K562 (cell line): ENCODE measurements around the gene UNC13A. TPM values are rescaled to one million over a fixed set of nuclear protein-coding genes. Genes with fewer than 3 reads are reported as not detected.

Experiments
- BRD4 ChIP-seq: fragments of 200-600 bp; sonication (generic); IDR thresholded peaks from 2 replicates; pipeline ENCODE4 v1.6.1; 2017; ENCODE audit warnings: inconsistent platforms
- DPF2 ChIP-seq: fragments of 450-650 bp; IDR thresholded peaks from 2 replicates; pipeline ENCODE4 v1.6.1; 2016
- FOXP1 ChIP-seq: sonication (generic); formaldehyde crosslinking; IDR thresholded peaks from 2 replicates; pipeline ENCODE4 v1.8.0; 2022; ENCODE audit warnings: mild to moderate bottlenecking, missing genetic modification reagents
- MCM5 ChIP-seq: fragments of 450-650 bp; IDR thresholded peaks from 2 replicates; pipeline ENCODE4 v1.6.1; 2016; ENCODE audit warnings: low read depth
- NR3C1 ChIP-seq: sonication (generic); formaldehyde crosslinking; IDR thresholded peaks from 2 replicates; pipeline ENCODE4 v1.8.1; 2022; ENCODE audit warnings: missing genetic modification reagents
- POLR2G ChIP-seq: fragments of 200-400 bp; formaldehyde crosslinking; IDR thresholded peaks from 2 replicates; pipeline ENCODE4 v1.6.1; 2017; ENCODE audit warnings: low read depth, mild to moderate bottlenecking, antibody characterized with exemption, low read length, moderate library complexity
- SREBF1 ChIP-seq: fragments of 150-350 bp; IDR thresholded peaks from 2 replicates; pipeline ENCODE4 v1.6.1; 2014; ENCODE audit warnings: antibody characterized with exemption, low read depth, low read length, borderline replicate concordance
- TRIM28 ChIP-seq: fragments of 450-650 bp; IDR thresholded peaks from 2 replicates; pipeline ENCODE4 v1.6.1; 2017
- YBX1 ChIP-seq: fragments of 450-650 bp; IDR thresholded peaks from 2 replicates; pipeline ENCODE4 v1.7.1; 2016; ENCODE audit warnings: mild to moderate bottlenecking
- ZNF507 ChIP-seq: conservative IDR thresholded peaks from 2 replicates; pipeline ENCODE4 v1.6.1; 2017; ENCODE audit warnings: missing genetic modification characterization, missing compliant biosample characterization
- ZNF57 ChIP-seq: fragments of 450-650 bp; formaldehyde crosslinking; IDR thresholded peaks from 2 replicates; pipeline ENCODE4 v1.4.0; 2020; ENCODE audit warnings: mild to moderate bottlenecking, moderate library complexity
- polyA plus RNA-seq, 8 experiments: library from polyadenylated mRNA; depleted of rRNA in 4 of 8; stranded (reverse) in 5 of 8; unstranded in 3 of 8; fragments of >200 nt; fragmentation: Nextera tagmentation in 2 of 8; fragmentation: Illumina TruSeq in 1 of 8; extraction: Ambion mirVana in 2 of 8; extraction: Trizol in 1 of 8; gene quantifications; 2 replicates each; pipeline versions ENCODE4 v1.2.1 to v1.2.3, GENCODE V29; 2011 to 2014; ENCODE audit warnings: inconsistent platforms in 1 of 8, missing spikeins in 1 of 8
- total RNA-seq, 7 experiments: library from RNA; depleted of rRNA in 6 of 7; stranded (reverse); fragments of >200 nt in 6 of 7; fragmentation: Illumina TruSeq in 2 of 7; extraction: Trizol in 2 of 7; gene quantifications; 2 replicates each; pipeline versions ENCODE4 v1.2.1 to v1.2.3, GENCODE V29; 2011 to 2021; ENCODE audit warnings: low replicate concordance in 1 of 7
- TF ChIP-seq, protein P1 (sequence below): fragments of 450-650 bp; IDR thresholded peaks from 2 replicates; pipeline ENCODE4 v1.6.1; 2018; ENCODE audit warnings: mild to moderate bottlenecking, low read depth; ENCODE audit not compliant: partially characterized antibody
- TF ChIP-seq, protein P2 (sequence below): sonication (generic); formaldehyde crosslinking; IDR thresholded peaks from 2 replicates; pipeline ENCODE4 v1.8.0; 2022; ENCODE audit warnings: mild to moderate bottlenecking, missing genetic modification reagents

UNC13A gene
- total and polyA plus RNA-seq, 9 of the 15 experiments (the other 6 are each of a cell fraction or from before 2014, with no cell fraction given) = 0.03 to 1.0 (median 0.25) TPM

DNA sequence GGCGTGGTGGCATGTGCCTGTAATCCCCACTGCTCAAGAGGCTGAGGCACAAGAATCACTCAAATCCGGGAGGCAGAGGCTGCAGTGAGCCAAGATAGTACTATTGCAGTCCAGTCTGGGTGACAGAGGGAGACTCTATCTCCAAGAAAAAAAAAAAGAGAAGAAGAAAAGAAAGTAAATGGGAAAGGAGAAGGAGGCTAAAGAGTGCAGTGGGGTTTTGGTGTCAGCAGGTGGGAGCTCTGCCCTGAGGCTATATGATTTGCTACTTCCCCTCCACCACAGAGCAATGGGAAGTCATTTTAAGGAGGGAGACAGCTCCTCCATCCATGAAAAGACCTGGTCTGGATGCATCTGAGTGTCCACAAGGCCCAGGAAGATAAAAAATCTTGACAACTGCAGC is 23.1 kb downstream of the UNC13A start (continued):
- no peak for TF ChIP-seq SREBF1
- no peak for TF ChIP-seq MCM5
- TF ChIP-seq BRD4 = no peak
- no peak for TF ChIP-seq ZNF57 (CRISPR knock-in tag)
- no peak for TF ChIP-seq YBX1
- no peak for TF ChIP-seq ZNF507 (tag)
- TF ChIP-seq, protein P1, sequence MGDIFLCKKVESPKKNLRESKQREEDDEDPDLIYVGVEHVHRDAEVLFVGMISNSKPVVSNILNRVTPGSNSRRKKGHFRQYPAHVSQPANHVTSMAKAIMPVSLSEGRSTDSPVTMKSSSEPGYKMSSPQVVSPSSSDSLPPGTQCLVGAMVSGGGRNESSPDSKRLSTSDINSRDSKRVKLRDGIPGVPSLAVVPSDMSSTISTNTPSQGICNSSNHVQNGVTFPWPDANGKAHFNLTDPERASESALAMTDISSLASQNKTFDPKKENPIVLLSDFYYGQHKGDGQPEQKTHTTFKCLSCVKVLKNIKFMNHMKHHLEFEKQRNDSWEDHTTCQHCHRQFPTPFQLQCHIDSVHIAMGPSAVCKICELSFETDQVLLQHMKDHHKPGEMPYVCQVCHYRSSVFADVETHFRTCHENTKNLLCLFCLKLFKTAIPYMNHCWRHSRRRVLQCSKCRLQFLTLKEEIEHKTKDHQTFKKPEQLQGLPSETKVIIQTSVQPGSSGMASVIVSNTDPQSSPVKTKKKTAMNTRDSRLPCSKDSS = peak; percentile 45
- TF ChIP-seq POLR2G = no peak
- TF ChIP-seq DPF2 = no peak
- TF ChIP-seq FOXP1 = no peak
- TF ChIP-seq TRIM28 = peak; percentile 72; the same call in 1 of the 2 replicates
- TF ChIP-seq NR3C1 = no peak
- TF ChIP-seq, protein P2, sequence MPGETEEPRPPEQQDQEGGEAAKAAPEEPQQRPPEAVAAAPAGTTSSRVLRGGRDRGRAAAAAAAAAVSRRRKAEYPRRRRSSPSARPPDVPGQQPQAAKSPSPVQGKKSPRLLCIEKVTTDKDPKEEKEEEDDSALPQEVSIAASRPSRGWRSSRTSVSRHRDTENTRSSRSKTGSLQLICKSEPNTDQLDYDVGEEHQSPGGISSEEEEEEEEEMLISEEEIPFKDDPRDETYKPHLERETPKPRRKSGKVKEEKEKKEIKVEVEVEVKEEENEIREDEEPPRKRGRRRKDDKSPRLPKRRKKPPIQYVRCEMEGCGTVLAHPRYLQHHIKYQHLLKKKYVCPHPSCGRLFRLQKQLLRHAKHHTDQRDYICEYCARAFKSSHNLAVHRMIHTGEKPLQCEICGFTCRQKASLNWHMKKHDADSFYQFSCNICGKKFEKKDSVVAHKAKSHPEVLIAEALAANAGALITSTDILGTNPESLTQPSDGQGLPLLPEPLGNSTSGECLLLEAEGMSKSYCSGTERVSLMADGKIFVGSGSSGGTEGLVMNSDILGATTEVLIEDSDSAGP = no peak
